Kidney capillary endothelial cell (primary cell): ENCODE results near the gene SLC12A4.
"Not testable (repeated sequence)": the region's sequence is repeated elsewhere in the genome, so short reads cannot be mapped to it uniquely, and the experiment has no call there.

ENCODE experiments used
- DNase-seq: peaks from one replicate; pipeline ENCODE4 v3.0.0-alpha.2; 2018; ENCODE audit warnings: low spot score

The SLC12A4 gene

DNA sequence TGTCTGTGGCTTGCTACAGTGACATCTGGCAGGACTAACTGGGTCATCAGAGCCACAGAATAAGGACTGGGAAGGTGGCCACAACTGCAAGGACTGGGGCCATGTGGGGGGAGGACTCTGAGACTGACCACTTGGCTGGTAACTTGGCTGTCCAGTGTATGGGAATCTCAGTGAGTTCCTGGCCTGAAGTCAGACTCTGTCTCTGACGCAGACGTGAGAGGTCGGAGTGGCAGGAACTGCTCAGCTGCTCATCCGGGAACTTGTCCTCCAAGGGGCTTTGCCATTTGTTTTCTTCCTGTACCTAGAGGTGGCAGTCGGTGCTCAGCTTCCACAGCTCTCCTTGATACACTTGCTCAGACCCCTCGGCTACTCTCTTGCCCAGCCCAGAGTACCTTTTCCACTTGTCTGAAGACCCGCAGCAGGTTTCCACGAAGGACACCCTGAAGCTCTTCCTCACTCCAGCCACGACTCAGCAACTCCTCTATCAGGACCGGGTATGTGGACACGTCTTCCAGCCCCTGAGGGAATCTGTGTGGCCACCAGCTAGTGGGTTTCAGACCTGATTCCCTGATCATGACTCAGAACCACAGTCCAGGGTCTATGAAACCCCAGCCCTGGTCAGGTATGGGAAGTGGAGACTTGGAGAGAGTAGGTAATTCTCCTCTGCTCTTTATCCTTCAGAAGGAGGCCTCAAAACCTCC is 19.2 kb upstream of the SLC12A4 start:
- DNase-seq: peak; percentile 47

DNA sequence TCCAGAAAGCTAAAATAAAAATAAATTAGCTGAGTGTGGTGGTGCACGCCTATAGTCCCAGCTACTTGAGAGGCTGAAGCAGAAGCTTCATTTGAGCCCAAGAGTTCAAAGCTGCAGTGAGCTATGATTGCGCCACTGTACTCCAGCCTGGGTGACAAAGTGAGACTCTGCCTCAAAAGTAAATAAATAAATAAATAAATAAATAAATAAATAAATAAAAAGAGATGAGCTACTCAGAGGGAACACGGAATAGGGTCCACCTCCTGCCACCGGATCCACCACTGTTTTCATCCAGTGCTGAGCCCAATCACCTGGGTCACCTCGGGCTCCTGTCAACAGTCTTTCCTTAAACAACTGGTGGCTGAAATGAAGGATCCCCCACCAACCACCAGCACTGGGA is 18.5 kb upstream of the SLC12A4 start:
- DNase-seq: no peak

DNA sequence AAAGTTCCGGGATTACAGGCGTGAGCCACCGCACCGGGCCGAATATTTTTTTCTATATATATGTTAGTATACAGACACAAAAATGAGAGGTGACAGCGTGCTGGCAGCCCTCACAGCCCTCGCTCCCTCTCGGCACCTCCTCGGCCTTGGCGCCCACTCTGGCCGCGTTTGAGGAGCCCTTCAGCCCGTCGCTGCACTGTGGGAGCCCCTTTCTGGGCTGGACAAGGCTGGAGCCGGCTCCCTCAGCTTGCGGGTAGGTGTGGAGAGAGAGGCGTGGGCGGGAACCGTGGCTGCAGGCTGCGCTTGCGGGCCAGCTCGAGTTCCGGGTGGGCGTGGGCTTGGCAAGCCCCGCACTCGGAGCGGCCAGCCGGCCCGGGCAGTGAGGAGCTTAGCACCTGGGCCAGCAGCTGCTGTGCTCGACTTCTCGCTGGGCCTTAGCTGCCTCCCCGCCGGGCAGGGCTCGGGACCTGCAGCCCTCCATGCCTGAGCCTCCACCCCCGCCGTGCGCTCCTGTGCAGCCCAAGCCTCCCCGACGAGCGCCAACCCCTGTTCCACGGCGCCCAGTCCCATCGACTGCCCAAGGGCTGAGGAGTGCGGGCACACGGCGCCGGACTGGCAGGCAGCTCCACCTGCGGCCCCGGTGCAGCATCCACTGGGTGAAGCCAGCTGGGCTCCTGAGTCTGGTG is 13.7 kb upstream of the SLC12A4 start:
- DNase-seq: no peak

DNA sequence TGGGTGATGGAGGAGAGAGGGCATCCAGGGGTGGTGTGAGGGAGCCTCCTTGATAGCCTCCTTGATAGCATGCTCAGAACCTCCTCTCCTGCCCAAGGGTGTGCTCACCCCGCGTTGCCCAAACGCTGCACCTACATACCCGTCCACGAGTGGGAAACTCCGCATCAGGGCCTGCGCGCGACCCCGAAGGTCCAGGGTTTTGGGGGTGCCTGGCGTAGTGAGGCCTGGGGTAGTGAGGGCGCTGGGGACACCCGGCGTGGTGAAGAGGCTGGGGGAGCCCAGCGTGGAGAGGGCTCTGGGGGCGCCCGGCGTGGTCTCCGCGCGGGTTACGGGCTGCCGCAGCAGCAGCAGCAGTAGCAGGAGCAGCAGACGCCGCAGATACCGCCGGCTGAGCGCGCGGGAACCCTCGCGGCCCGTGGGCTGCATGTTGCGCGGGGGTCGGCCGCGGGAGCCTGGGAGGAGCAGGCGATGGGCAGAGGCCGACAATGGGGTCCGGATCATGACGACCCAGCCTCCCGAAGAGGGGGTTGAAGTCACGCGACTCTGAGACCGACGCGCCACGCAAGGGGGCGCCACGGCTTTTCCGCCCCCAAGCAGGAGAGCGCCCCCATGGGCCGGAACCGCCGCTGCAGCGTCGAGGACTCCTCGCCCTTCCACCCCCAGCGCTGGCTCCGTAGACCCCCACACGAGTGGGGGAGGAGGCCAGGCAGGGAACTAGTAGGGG is 11.7 kb upstream of the SLC12A4 start, which contains the start of gene DPEP3:
Gene DPEP3, minus strand, starts transcription at position 545 of the 724 bp plus-strand sequence. Its CDS starts 119 bp downstream, at position 426.
- DNase-seq: no peak

DNA sequence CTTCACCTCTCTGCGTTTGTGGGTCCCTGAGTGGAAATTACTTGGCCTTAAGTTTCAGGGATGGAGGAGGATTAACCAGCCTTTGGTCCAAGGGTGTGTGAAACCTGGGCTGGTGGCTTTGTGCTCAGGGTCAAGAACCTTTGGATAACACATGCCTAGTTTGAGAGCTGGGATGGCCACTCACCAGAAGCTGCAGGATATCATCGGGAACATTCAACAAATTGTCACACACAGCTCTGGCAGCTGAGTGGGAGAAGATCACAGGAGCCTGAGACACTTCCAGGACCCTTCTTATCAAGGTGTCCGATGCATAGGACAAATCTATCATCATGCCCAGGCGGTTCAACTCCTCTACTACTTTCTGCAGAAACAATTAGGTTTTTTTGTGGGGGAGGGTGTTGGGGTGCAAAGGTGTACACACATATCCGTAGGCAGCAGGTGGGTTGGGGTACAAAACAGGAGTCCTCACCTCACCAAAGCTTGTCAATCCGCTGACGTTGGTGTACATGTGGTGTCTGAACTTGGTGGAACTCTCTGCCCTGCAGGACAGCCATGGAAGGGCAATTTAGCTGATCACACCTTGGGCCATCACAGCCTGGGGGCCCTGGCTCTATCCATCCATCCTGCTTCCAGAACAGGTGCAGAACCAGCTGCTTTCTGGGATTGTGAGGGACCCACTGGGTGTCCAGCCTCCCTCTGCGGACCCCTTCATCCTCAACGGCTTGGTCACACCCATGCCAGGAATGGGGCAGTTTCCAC is 9.2 kb upstream of the SLC12A4 start:
- DNase-seq: no peak

DNA sequence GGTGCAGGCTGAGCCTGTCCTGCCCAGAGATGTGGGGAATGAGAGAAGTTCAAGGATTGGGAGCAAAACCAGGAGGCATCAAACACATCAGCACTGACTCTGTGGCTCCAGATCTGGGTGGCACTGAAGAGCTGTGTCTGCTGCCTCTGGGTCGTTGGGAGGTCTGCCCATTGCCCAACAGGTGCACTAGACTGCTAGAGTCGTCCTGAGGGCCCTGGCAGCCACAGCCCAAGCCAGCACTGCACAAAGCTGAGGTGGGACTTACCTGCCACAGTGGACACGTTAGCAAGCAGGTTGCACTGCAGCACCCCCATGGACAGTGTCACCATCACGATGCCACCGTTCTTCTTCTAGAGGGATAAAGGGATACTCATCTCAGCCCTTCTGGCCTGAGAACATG is 8.6 kb upstream of the SLC12A4 start:
- DNase-seq: no peak

DNA sequence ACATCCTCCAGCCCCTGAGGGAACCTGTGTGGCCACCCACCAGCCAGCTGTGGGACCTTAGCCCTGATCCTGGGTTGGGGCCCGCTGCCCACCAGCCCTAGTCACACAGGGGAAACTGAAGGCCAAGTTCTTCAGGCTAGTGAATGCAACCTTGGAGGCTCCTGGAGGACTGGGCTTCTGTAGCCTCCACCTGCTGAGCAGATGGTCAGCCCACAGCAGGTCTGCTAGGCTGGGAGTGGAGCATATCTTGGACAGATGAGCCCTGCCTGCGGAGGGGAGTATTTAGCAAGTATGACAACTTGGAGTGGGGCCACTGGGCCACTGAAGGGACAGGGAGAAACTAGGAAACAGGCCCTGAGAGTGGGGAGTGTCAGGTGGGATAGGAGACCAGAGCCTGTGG is 7.8 kb upstream of the SLC12A4 start:
- DNase-seq: no peak

DNA sequence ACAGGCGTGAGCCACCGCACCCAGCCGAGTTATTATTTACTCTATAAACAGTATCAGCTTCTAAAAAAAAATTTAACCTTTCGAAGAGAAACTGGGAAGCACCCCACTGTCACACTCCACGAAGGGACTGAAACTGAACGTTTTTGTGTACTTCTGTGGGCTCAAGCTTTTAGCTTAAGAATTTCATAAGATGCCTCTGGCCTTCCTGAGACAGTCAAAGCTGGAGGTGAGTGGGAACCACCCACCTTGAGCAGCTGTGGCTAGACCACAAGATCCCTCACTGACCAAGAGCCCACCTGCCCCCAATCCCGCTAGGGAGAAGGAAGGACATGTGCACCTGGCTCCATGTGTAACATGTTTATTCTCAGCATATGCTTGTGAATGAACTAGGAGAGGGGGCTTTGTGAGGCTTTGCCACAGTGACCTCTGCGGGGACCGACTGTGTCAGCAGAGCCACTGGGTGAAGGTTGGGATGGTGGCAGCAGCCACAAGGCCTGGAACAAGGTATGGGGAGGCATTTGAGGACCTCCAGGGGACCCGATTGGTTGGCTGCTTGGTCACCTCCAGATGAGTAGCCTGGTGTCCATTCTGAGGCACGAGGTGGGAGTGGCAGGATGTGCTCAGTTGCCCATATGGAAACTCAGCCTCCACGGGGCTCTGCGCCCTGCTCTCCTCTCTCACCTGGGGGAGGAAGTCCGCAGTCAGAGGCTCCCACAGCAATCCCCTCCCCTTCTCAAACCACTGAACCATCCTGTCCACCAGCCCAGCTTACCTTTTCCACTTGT is 7.1 kb upstream of the SLC12A4 start:
- DNase-seq: no peak

DNA sequence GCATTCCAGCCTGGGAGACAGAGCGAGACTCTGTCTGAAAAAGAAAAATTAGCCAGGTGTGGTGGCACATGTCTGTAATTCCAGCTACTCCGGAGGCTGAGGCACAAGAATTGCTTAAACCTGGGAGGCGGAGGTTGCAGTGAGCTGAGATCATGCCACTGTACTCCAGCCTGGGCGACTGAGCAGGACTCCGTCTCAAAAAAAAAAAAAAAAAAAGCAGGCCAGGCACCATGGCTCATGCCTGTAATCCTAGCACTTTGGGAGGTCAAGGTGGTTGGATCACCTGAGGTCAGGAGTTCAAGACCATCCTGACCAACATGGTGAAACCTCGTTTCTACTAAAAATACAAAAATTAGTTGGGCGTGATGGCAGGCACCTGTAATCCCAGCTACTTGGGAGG is 3.8 kb upstream of the SLC12A4 start:
- not testable (repeated sequence) for DNase-seq

DNA sequence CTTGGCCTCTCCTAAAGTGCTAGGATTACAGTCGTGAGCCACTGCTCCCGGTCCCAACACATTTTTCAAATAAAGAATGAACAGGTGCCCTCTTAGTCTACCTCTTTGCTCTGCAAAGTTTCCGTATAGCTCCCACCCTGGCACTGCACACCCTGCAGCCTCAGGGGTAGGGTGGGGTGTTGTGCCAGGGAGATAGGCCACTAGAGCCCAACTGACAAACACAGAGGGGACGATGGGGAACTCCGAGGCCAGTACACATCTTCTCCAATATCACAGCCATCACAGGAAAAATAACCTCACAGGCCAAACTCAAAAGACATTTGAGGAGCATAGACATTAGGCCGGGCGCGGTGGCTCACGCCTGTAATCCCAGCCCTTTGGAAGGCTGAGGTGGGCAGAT is 2.7 kb upstream of the SLC12A4 start:
- DNase-seq: no peak

DNA sequence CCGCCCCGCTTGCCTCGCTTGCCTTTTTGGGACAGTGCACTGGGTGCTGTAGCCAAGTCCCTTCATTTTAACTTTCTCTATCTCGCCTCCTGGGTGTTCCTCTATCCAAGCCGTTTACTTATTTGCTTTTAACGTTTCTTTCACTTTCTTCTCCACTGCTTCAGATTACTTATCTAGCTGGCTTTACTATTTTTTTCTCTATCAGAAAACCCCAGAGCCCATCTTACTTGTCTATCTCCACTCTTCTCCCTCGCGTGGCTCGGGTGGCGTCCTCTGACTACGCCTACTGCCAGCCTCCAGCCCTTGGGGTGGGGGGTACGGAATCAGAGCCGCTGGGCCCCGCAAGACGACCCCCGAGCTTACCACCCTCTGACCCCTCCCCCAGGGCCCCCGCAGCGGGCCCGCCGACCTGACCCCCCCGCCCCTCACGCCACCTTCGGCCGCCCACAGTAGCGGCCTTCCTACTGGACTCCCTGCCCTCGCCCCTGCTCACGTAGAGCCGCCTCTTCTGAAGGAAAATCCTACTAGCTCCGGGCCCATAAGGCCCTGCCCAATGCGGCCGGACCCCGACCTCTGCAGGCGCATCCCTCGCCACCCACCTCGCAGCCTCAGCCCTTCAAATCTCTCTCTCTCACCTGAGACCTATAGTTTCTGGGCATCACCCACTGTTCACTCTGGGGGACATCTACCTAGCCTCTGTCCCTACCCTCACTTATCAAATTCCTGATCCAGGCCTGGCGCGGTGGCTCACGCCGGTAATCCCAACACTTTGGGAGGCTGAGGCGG is 1.0 kb upstream of the SLC12A4 start:
- DNase-seq: no peak

DNA sequence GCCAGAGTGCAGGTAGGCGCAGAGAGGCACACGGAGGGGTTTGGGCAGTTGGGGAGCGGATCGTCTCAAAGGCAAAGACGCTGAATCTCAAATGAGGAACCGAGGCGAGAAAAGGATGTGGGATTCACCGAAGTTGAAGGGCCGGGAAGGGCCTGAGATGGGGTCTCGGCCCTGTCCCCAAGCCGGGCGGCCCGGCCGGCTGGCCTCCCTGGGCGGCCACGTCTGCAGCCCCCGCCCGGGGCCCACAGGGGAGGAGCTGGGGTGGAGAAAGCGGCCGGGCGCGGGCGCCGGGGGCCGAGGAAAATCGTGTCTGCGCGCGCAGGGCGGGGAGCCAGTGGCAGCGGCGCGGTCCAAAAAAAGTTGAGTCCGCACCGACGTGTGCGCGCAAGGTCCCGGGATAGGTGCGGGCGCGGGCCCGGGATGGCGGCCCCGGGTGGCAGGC is 458 bp downstream of the SLC12A4 start:
- no peak for DNase-seq

DNA sequence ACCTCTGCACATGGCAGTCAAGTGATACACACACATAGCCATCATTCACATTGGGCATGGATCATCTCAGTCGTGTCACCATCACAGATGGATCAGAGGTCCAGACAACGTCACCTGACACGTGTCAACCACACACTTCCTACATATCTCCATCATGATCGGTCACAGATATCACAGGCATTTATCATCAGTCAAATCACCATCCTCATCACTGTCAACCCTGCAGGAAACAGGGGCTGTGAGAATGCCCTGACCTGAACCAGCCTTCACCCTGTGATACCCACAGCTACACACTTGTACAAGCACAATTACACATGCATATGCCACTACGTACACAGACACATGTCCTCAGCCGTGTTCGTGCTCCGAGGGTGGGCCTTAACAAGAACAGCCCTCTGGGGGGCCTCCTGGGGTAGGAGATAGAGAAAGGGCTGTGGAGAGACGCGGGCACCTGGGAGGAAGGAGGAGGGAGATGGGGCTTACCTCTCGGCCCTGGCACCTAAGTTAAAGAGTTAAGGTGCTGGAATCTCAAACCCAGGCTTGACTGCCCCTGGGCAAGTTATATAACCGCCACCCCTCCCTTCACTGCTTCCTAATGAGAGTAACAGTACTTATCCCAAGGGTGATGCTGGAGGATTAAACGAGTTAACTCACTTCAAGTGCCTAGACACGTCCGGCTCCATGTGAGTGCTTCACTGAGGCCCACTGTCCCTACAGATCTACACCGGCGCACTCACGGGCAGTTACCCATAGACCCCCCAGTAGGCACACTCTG is 1.1 kb downstream of the SLC12A4 start:
- peak; percentile 43 for DNase-seq

DNA sequence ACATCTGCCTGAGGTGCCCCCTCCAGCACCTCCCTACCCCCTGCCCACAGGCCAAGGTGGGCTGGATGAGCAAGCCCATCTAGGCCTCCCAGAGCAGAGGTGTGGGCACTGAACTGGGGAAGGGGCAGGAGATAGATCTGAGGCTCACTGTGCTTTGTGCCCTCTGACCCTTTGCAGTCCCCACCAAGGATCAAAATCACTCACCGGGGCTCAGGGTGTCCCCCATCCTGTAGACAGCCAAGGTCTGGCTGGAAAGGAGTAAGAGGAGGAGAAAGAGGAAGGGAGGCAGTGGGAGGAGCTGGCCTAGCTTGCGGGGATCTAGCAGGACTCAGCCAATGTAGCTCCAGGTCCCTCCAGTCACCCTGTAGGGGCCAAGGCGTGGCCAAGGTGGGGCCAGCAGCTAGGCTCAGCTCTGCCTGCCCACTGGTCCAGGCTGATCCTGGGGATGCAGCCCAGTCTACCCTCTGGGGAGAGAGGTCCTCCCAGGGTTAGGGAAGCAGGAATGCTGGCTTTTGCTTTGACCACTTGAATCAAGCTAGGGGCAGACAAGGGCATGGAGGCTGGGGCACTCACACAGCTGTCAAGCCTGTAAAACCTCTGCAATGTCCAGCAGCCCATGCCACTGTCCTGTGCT is 1.8 kb downstream of the SLC12A4 start:
- DNase-seq: no peak

DNA sequence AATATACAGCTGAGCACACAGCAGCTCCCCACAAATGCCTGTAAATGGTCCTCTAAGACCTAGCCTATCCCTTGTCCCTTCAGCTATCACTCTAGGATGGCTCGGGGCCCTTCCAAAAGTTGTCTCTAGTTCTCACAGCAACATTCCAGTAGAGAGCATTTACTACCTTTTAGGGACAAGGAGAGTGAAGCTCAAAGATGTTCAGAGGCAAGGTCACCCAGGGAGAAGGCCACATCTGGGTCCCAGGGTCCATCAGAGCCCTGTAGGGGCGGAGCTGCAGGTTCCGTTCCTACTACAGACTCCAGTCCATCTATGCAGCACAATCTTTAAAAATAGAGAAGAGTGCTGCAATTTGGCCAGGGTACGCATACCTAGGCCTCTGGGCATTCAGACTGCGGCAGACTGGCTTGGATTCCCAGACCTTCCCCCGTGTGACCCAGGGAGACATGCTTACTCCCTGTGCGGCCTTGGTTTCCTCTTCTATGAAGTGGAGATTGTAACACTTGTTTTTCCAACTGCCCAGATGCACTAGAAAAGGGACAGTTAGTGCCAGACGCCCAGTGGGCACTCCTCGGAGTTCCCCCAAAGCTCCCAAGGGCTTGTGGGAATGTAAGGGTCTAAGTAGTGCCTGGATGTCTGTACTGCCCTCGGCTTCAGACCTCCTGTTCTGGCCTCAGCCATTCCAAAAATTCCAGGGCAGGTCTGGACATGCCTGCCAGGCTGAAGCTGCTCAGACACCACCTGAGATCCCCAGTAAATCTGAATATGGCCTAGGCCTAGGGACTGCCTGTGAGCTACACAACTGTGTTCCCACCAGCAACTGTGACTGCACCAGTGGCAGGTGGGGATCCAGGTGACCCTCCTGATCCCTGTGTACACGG is 2.5 kb downstream of the SLC12A4 start:
- no peak for DNase-seq

DNA sequence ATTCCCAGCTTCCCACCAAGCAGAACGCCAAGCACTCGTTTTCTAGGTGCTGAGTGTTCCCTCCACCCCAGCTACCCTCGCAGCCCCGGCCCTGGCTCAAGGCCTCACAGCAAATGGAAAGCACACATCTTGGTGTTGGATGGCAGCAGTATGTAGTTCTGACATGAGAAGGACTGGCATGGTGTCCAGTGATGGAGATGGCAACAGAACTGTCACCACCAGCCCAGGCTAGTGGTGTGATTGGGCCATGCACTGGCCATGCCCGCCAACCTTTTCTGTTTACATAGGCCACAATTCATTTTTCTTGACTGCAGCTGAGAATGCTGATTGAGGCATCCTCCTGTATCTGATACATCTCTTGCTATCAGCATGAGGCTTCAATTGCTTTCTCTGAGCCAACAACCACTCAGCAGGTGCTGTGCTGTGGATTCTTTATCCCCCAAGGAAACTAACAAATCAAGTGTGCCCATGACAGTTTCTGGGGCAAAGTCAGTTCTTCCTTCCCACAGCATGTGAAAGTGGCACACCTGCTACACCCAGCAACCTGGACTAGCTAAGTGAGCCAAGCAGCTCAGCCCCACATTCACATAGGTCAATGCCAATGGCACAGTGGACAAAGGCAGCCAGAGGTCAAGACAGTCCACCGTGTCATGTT is 3.8 kb downstream of the SLC12A4 start:
- DNase-seq: no peak

DNA sequence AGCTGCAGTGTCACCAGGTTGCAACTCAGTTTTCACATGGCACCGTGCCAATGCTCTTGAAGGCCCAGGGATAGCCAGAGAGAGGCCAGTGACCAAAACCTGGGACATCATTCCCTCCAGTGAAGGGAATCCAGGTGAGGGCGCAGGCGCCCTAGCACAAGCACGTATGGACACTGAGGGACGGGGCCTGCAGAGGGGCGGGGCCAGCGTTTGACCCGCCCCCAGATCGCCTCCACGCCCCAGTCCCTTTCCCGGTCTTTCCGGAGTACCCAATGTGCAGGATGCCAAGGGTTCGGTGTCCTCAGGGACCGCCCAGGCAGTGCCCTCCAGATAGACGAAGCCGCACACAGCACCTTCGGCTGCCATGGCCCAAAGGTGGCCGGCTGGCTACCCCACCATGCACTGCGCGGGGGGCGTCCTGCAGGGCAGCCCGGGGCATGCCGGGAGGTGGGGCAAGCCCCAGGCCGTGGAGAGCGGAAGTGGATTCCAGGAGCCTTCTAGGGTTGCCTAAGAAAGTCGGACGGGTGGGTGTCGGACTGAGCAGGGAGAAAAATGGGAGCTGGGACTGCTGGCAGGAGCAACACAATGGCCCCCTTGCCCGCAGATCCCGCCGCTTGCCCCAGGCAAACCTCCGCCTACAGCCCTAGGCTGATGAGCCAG is 4.6 kb downstream of the SLC12A4 start:
- no peak for DNase-seq
